Testis (tissue), 3 donors: ENCODE measurements around the gene EREG. TPM values are rescaled to one million over a fixed set of nuclear protein-coding genes. Genes with fewer than 3 reads are reported as not detected.

Experiments used
- DNase-seq: peaks from one replicate; pipeline ENCODE4 v3.0.0-alpha.2; 2019
- H3K27ac ChIP-seq, 2 donors: fragments of 200-600 bp; sonication (generic); one replicate each; pipeline ENCODE4 v1.5.1; 2019
- H3K27me3 ChIP-seq: fragments of 200-600 bp; sonication (generic); one replicate; pipeline ENCODE4 v1.5.1; 2019
- H3K36me3 ChIP-seq: fragments of 200-600 bp; sonication (generic); one replicate; pipeline ENCODE4 v1.5.1; 2017; ENCODE audit warnings: low read depth; ENCODE audit errors: missing control alignments
- H3K4me1 ChIP-seq: fragments of 200-600 bp; sonication (generic); one replicate; pipeline ENCODE4 v1.5.1; 2019
- H3K4me3 ChIP-seq, 2 donors: fragments of 200-600 bp; sonication (generic); one replicate each; pipeline ENCODE4 v1.5.1; 2017 to 2019
- H3K9me3 ChIP-seq: fragments of 200-600 bp; sonication (generic); one replicate; pipeline ENCODE4 v1.5.1; 2017
- CTCF ChIP-seq, 3 experiments: fragments of 450-650 bp in 2 of 3; fragments of 200-600 bp in 1 of 3; sonication (generic) in 1 of 3; IDR thresholded peaks; one replicate each; pipeline ENCODE4 v1.5.1; 2016 to 2019; ENCODE audit warnings: antibody characterized with exemption in 3 of 3, mild to moderate bottlenecking in 2 of 3, moderate library complexity in 1 of 3
- POLR2A ChIP-seq: fragments of 450-650 bp; IDR thresholded peaks from one replicate; pipeline ENCODE4 v1.6.1; 2017; ENCODE audit warnings: antibody characterized with exemption, mild to moderate bottlenecking, moderate library complexity
- WGBS, 2 donors: methylation state at CpG; one replicate each; pipeline ENCODE4 v1.1.5; 2018; 5-methylcytosine and 5-hydroxymethylcytosine counted together
- intact Hi-C: fragments of 100-400 bp; cut with DNase I; formaldehyde crosslinking; loops from one replicate; pipeline ENCODE4 v1.15.1; 2023; ENCODE audit warnings: low total_unique reads
- polyA plus RNA-seq: library from polyadenylated mRNA; stranded (reverse); fragments of 350-450 nt; fragmentation: Illumina TruSeq; extraction: RNeasy Lipid Tissue Mini Kit (QIAGEN cat#74804); gene quantifications from one replicate; pipeline ENCODE4 v1.2.3, GENCODE V29; 2014; ENCODE audit warnings: low read depth, low replicate concordance; ENCODE audit not compliant: insufficient read depth
- total RNA-seq, 2 donors: library from RNA; depleted of rRNA; stranded (reverse); fragments of >200 nt; gene quantifications; one replicate each; pipeline ENCODE4 v1.2.3, GENCODE V29; 2016

EREG gene
- total and polyA plus RNA-seq, 3 donors from 2014 or later, result 0.37 TPM; not detected in 2

GRCh38 chr4:74374128-74374527 lies 9.2 kb downstream of the EREG start:
- TF ChIP-seq POLR2A (no peak), CTCF (IDR thresholded peaks at IDR 0.05) (no peak)
- H3K4me3 ChIP-seq, result no peak overlapping the region
- no peaks in the 10 kb centered on the region for H3K36me3 ChIP-seq
- DNase-seq, result no peak
- H3K9me3 ChIP-seq, result no peaks in the 10 kb centered on the region
- intact Hi-C loops, result loop anchor here (10.0 kb wide), 1 partner anchor 301 kb away; no protein-coding TSS in a partner anchor
- H3K27ac ChIP-seq, result no peak overlapping the region
- H3K4me1 ChIP-seq, result no peaks in the 10 kb centered on the region
- no peaks in the 10 kb centered on the region for H3K27me3 ChIP-seq
- 57 to 83% methylated on average over 1 of the region's 1 CpG for WGBS, 2 donors

DNA sequence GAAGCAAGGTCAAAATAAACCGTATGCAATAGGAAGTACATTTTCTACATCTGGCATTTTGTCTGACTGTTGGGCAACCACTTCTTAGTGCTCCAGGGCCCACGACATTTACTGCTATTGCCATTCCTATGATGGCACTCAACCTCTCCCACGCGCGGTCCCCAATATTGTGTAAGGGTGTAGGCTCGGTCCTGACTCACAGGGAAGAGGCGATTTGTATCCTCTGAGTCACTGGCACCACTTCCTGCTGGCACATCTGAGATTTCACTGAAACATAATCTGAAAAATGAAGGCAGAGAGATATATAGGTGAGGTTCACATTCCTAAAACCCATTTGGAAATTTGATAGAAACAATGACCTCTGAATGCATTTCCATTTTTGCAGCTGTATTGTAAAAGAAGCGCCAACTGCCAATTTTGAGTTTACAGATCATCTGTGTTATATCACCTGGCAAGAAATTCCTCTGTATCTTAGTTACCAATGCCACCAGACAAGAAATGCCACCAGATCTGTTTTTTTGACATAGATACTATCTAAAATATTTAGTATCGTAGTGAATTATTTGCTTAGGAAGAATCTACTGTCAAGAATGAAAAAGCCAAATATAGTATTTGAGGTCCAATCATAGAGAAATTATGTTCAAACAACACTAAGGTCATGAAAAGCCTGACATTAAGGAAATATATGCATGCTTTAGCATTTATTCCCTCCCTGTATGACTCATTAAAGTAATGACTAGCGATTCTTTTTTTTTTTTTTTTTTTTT lies 9.8 kb downstream of the EREG start:
- 56 to 64% methylated on average over 10 of the region's 10 CpGs for WGBS, 2 donors
- Histone ChIP-seq H3K27me3 (no peaks in the 10 kb centered on the region), H3K4me3 (no peak overlapping the region), H3K9me3 (no peaks in the 10 kb centered on the region), H3K27ac (no peak overlapping the region), H3K36me3 (no peaks in the 10 kb centered on the region), H3K4me1 (no peaks in the 10 kb centered on the region)
- intact Hi-C loops, result loop anchor here (10.0 kb wide), 1 partner anchor 300 kb away; no protein-coding TSS in a partner anchor
- TF ChIP-seq CTCF (IDR thresholded peaks at IDR 0.05) (no peak), POLR2A (no peak)
- DNase-seq, result no peak

- Histone ChIP-seq H3K4me1 (no peaks in the 10 kb centered on the region), H3K36me3 (no peaks in the 10 kb centered on the region), H3K27ac (no peak overlapping the region), H3K9me3 (no peaks in the 10 kb centered on the region), H3K4me3 (no peak overlapping the region), H3K27me3 (no peaks in the 10 kb centered on the region)
- intact Hi-C loops, result loop anchor here (10.0 kb wide), 1 partner anchor 299 kb away; no protein-coding TSS in a partner anchor
- 52 to 57% methylated on average over 7 of the region's 7 CpGs for WGBS, 2 donors
- TF ChIP-seq POLR2A (no peak), CTCF (IDR thresholded peaks at IDR 0.05) (no peak)
- DNase-seq, result no peak
These were observed 11.0 kb downstream of the EREG start for GRCh38 chr4:74375824-74376426.

GRCh38 chr4:74376888-74377483 lies 12.0 kb downstream of the EREG start:
- WGBS, 2 donors, result 63 to 64% methylated on average over 4 of the region's 4 CpGs
- no peak overlapping the region for H3K27ac ChIP-seq

More at GRCh38 chr4:74376888-74377483, 12.0 kb downstream of the EREG start:
- Histone ChIP-seq H3K4me1 (no peaks in the 10 kb centered on the region), H3K36me3 (no peaks in the 10 kb centered on the region), H3K9me3 (no peaks in the 10 kb centered on the region), H3K4me3 (no peak overlapping the region), H3K27me3 (no peaks in the 10 kb centered on the region)
- peak in 2 of 3 experiments; percentile 21 to 51 for TF ChIP-seq CTCF (IDR thresholded peaks at IDR 0.05)
- no peak for TF ChIP-seq POLR2A
- intact Hi-C loops, result loop anchor here (10.0 kb wide), 1 partner anchor 298 kb away; no protein-coding TSS in a partner anchor
- DNase-seq, result no peak
